ENCODE results near the gene RNF111. TPM values are rescaled to one million over a fixed set of nuclear protein-coding genes. Genes with fewer than 3 reads are reported as not detected.

RNF111 gene
- total RNA-seq = 10 to 100 TPM; 15.0 to 28.6 (median 20.8) TPM
- 10 to 100 TPM in 1 of 3 donors, 1 to 10 TPM in 2; 7.6 to 13.8 (median 9.6) TPM for polyA plus RNA-seq

DNA sequence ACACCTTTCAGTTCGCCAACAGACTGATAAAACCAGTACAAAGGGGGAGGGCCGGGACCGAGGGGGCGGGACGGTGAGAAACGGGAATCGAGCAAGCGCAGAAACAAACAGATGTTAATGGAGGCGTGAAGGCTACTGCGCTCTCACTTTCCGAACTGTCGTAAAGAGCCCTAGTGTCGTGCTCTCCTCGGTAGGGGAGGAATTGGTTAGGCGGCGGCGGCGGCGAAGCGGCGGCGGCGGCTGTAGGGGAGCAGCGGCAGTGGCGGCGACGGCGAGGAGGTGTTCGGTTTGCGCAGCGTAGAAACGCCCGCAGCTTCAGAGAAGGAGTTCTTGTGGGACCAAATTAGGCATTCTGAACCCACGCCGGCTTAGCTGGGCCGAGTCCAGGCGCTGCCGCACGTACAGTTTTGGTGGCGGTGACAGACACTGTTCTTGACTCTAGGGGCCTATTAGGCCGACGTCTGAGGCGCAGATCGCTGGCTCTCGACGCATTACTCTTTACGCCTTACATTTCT, at the start of gene RNF111:
Gene RNF111 (plus strand): TSS at position 173 of the 515 bp plus-strand sequence. CDS start 43,160 bp downstream, outside the sequence.
- peak; percentile 95 for DNase-seq
- 0% methylated on average over 47 of the region's 47 CpGs for WGBS, 2 donors
- TF ChIP-seq EP300 (IDR thresholded peaks at IDR 0.05) (no peak), POLR2AphosphoS5 (IDR thresholded peaks at IDR 0.05) (peak; percentile 87 to 96 (median 92)), POLR2A (IDR thresholded peaks at IDR 0.05) (peak; percentile 86 to 87)

GRCh38 chr15:58947179-58947578, 40.3 kb upstream of the RNF111 start:
- no peaks in the 10 kb centered on the region for H3K9me3 ChIP-seq
- H3K36me3 ChIP-seq = no peaks in the 10 kb centered on the region
- intact Hi-C loops (cut with DNase I) = no loop called here
- 87 to 91% methylated on average over 3 of the region's 3 CpGs for WGBS, 2 donors
- H3K4me1 ChIP-seq = peaks cover 0 to 7% (median 3%) of the 10 kb centered on the region in 4 donors
- no peaks in the 10 kb centered on the region for H3K27me3 ChIP-seq
- H3K27ac ChIP-seq = no peak overlapping the region
- TF ChIP-seq EP300 (IDR thresholded peaks at IDR 0.05) (no peak), POLR2A (IDR thresholded peaks at IDR 0.05) (no peak)
- no peak for DNase-seq
- H3K4me3 ChIP-seq = no peak overlapping the region

More for the DNA sequence above, at the start of gene RNF111:
- peak within 1 kb of the TSS; percentile 86 to 95 (median 90) for H3K4me3 ChIP-seq
- intact Hi-C loops (cut with DNase I) = loop anchor here (2.0 to 5.0 kb wide), 3 partner anchors 55 to 451 kb away; partner anchors contain the start of genes CCNB2, FAM81A and SLTM
- H3K36me3 ChIP-seq = peaks cover 0 to 6% (median 0%) of the 10 kb centered on the region in 4 donors
- H3K9me3 ChIP-seq = no peaks in the 10 kb centered on the region
- H3K27ac ChIP-seq = peak within 1 kb of the TSS; percentile 90 to 96 (median 92)
- H3K27me3 ChIP-seq = no peaks in the 10 kb centered on the region
- peaks cover 0 to 34% (median 26%) of the 10 kb centered on the region in 4 donors for H3K4me1 ChIP-seq

DNA sequence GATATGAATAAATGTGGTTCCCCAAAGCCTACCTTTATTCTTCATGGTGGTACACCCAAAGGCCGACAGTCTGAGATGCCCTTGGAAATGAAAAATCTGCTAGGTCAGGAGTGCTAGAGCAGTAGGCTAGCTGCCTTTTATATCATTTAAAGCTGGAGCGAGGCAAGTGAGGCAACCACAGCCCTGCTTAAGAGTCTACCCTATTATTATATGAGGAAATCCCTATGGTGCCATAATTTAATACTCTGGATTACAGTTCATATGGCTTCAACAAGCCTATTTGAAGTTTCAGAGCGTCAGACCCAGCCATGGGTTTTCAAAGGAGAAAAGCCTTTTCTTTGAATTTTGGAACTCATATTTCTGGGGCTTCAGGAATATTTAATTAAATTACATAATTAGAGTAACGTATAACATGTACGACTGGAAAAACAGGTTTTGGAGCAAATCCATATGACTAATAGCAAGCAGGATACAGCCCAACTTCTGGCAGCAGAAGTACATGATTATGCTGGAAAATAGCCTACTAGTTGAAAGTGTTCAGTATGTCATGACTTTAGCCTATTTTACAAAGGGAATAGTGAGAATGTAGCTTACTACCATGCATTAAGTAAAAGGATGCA, 36.0 kb upstream of the RNF111 start:
- H3K27ac ChIP-seq = no peak overlapping the region
- TF ChIP-seq POLR2AphosphoS5 (IDR thresholded peaks at IDR 0.05) (no peak), EP300 (IDR thresholded peaks at IDR 0.05) (no peak), CTCF (IDR thresholded peaks at IDR 0.05) (no peak), POLR2A (IDR thresholded peaks at IDR 0.05) (no peak)
- WGBS, 2 donors = 56 to 73% methylated on average over 5 of the region's 5 CpGs
- intact Hi-C loops (cut with DNase I) = no loop called here
- H3K4me3 ChIP-seq = no peak overlapping the region
- H3K4me1 ChIP-seq = peaks cover 0 to 10% (median 3%) of the 10 kb centered on the region in 4 donors
- no peaks in the 10 kb centered on the region for H3K9me3 ChIP-seq
- no peaks in the 10 kb centered on the region for H3K36me3 ChIP-seq
- no peaks in the 10 kb centered on the region for H3K27me3 ChIP-seq
- DNase-seq = no peak

DNA sequence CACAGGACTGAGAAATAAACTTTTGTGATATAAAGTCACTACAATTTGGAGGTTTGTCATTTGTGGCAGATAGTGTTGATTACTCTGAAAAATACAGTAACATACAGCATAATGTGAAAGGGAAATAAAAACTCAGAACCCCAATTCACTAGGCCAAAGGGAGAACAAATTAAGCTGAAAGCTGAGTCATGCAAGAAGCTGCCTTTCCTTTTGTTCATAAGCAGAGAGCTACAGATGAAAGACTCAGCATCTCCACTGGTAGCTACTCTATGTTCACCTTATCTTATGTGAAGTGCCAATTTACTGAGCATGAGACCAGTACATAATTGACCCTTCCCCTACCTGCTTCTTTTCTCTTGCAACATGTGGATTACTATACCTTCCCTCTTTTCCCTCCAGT, 34.7 kb upstream of the RNF111 start:
- no peak for DNase-seq
- H3K27ac ChIP-seq = no peak overlapping the region
- no peaks in the 10 kb centered on the region for H3K36me3 ChIP-seq
- TF ChIP-seq CTCF (IDR thresholded peaks at IDR 0.05) (no peak), POLR2A (IDR thresholded peaks at IDR 0.05) (no peak), POLR2AphosphoS5 (IDR thresholded peaks at IDR 0.05) (no peak), EP300 (IDR thresholded peaks at IDR 0.05) (no peak)
- H3K4me3 ChIP-seq = no peak overlapping the region
- no peaks in the 10 kb centered on the region for H3K9me3 ChIP-seq
- H3K4me1 ChIP-seq = peaks cover 0 to 10% (median 3%) of the 10 kb centered on the region in 4 donors
- no peaks in the 10 kb centered on the region for H3K27me3 ChIP-seq
- intact Hi-C loops (cut with DNase I) = no loop called here

GRCh38 chr15:58957101-58957973, 30.1 kb upstream of the RNF111 start:
- Histone ChIP-seq H3K9me3 (no peaks in the 10 kb centered on the region), H3K4me3 (no peak overlapping the region), H3K27ac (no peak overlapping the region), H3K4me1 (peaks cover 0 to 1% (median 0%) of the 10 kb centered on the region in 4 donors), H3K36me3 (no peaks in the 10 kb centered on the region), H3K27me3 (no peaks in the 10 kb centered on the region)
- WGBS, 2 donors = 22 to 24% methylated on average over 8 of the region's 8 CpGs
- intact Hi-C loops (cut with DNase I) = no loop called here
- TF ChIP-seq EP300 (IDR thresholded peaks at IDR 0.05) = no peak
- no peak for TF ChIP-seq POLR2AphosphoS5 (IDR thresholded peaks at IDR 0.05)
- no peak for TF ChIP-seq POLR2A (IDR thresholded peaks at IDR 0.05)
- TF ChIP-seq CTCF (IDR thresholded peaks at IDR 0.05) = peak in 3 of 4 experiments; percentile 42 to 71 (median 57)
- no peak for DNase-seq
